ENCODE measurements around the gene MAMLD1. TPM values are rescaled to one million over a fixed set of nuclear protein-coding genes. Genes with fewer than 3 reads are reported as not detected.
"Not testable (repeated sequence)": the region's sequence is repeated elsewhere in the genome, so short reads cannot be mapped to it uniquely, and the experiment has no call there.

The MAMLD1 gene
- total RNA-seq, 1 donor from 2014 or later, result 2.6 TPM

DNA sequence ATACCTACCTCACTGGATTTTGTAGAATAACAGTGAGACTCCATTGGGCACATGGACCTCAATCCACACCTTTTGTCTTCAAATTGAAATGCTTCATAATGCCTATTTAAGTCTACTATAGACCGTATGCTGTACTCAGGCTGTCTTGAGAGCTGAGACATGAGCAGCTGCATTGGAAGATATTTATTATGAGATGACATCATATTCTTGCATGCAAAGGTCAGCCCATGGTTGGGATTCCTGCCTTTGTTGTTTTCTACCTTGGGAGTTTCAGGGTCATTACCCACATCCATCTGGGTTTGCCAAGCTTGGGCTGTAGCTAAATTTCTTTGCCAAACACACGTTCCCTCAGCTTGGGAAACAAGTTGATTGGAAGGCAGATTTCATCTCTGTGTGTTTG, 33.2 kb upstream of the MAMLD1 start:
- H3K4me3 ChIP-seq (ENCODE audit: low read length in 3 of 3), result no peak overlapping the region
- peaks cover 0 to 6% (median 0%) of the 10 kb centered on the region in 3 donors for H3K27me3 ChIP-seq (ENCODE audit: control insufficient read depth in 3 of 3, insufficient read depth in 3 of 3, low read length in 3 of 3)
- H3K27ac ChIP-seq (ENCODE audit: low read depth, low read length), result no peak overlapping the region
- no peak overlapping the region for H3K9ac ChIP-seq (ENCODE audit: low read depth in 1 of 3, low read length in 3 of 3)
- H3K4me1 ChIP-seq (ENCODE audit: control insufficient read depth in 3 of 3, insufficient read depth in 3 of 3, low read length in 3 of 3), result peaks cover 0 to 7% (median 0%) of the 10 kb centered on the region in 3 donors
- no peaks in the 10 kb centered on the region for H3K9me3 ChIP-seq (ENCODE audit: control insufficient read depth in 3 of 3, low read length in 3 of 3)
- H3K36me3 ChIP-seq (ENCODE audit: control insufficient read depth in 3 of 3, insufficient read depth in 3 of 3, low read length in 3 of 3), result no peaks in the 10 kb centered on the region

DNA sequence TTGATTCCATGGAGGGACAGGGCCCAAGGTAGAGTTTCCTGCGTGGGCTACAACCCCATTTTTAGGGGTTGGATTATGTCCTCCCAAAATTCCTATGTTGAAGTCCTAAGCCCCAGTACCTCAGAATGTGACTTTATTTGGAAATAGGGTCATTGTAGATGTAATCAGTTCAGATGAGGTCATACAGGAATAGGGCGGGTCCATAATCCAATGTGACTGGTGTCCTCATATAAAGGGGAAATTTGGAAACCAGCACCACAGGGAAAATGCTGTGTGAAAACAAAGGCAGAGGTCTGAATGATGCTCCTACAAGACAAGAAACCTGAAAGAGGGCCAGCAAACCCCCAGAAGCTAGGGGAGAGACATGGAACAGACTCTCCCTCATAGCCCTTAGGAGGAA, 31.1 kb upstream of the MAMLD1 start:
- no peak overlapping the region for H3K4me3 ChIP-seq (ENCODE audit: low read length in 3 of 3)
- no peak overlapping the region for H3K9ac ChIP-seq (ENCODE audit: low read depth in 1 of 3, low read length in 3 of 3)
- H3K9me3 ChIP-seq (ENCODE audit: control insufficient read depth in 3 of 3, low read length in 3 of 3), result no peaks in the 10 kb centered on the region
- no peaks in the 10 kb centered on the region for H3K36me3 ChIP-seq (ENCODE audit: control insufficient read depth in 3 of 3, insufficient read depth in 3 of 3, low read length in 3 of 3)
- no peak overlapping the region for H3K27ac ChIP-seq (ENCODE audit: low read depth, low read length)
- peaks cover 0 to 7% (median 0%) of the 10 kb centered on the region in 3 donors for H3K4me1 ChIP-seq (ENCODE audit: control insufficient read depth in 3 of 3, insufficient read depth in 3 of 3, low read length in 3 of 3)
- peaks cover 0 to 6% (median 0%) of the 10 kb centered on the region in 3 donors for H3K27me3 ChIP-seq (ENCODE audit: control insufficient read depth in 3 of 3, insufficient read depth in 3 of 3, low read length in 3 of 3)

GRCh38 chrX:150334100-150334499, 29.0 kb upstream of the MAMLD1 start:
- peaks cover 0 to 6% (median 0%) of the 10 kb centered on the region in 3 donors for H3K27me3 ChIP-seq (ENCODE audit: control insufficient read depth in 3 of 3, insufficient read depth in 3 of 3, low read length in 3 of 3)
- H3K4me1 ChIP-seq (ENCODE audit: control insufficient read depth in 3 of 3, insufficient read depth in 3 of 3, low read length in 3 of 3), result peaks cover 0 to 6% (median 0%) of the 10 kb centered on the region in 3 donors
- no peaks in the 10 kb centered on the region for H3K9me3 ChIP-seq (ENCODE audit: control insufficient read depth in 3 of 3, low read length in 3 of 3)
- H3K27ac ChIP-seq (ENCODE audit: low read depth, low read length), result no peak overlapping the region
- no peak overlapping the region for H3K4me3 ChIP-seq (ENCODE audit: low read length in 3 of 3)
- no peak overlapping the region for H3K9ac ChIP-seq (ENCODE audit: low read depth in 1 of 3, low read length in 3 of 3)
- no peaks in the 10 kb centered on the region for H3K36me3 ChIP-seq (ENCODE audit: control insufficient read depth in 3 of 3, insufficient read depth in 3 of 3, low read length in 3 of 3)

DNA sequence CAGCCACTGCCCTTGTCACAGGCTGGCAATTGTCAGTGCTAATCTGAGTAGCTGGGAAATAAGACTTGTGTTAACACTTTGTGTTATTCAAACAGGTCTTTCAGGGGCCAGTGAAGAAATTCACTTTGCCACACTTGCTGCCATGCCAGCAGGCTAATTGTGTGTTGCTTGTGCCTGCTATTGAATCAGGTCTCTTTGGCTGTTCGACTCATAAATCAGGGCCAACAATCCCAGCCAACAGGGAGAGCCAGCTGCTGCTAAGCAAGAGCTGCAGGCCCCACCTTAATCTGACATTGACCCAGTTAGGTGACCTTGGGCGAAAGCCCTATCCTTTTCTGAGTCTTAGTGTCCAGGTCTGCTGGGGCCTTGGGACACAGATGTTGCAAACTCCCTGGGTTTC, 28.1 kb upstream of the MAMLD1 start:
- H3K27ac ChIP-seq (ENCODE audit: low read depth, low read length), result no peak overlapping the region
- no peaks in the 10 kb centered on the region for H3K27me3 ChIP-seq (ENCODE audit: control insufficient read depth in 3 of 3, insufficient read depth in 3 of 3, low read length in 3 of 3)
- H3K9ac ChIP-seq (ENCODE audit: low read depth in 1 of 3, low read length in 3 of 3), result no peak overlapping the region
- H3K9me3 ChIP-seq (ENCODE audit: control insufficient read depth in 3 of 3, low read length in 3 of 3), result no peaks in the 10 kb centered on the region
- no peak overlapping the region for H3K4me3 ChIP-seq (ENCODE audit: low read length in 3 of 3)
- H3K36me3 ChIP-seq (ENCODE audit: control insufficient read depth in 3 of 3, insufficient read depth in 3 of 3, low read length in 3 of 3), result no peaks in the 10 kb centered on the region
- H3K4me1 ChIP-seq (ENCODE audit: control insufficient read depth in 3 of 3, insufficient read depth in 3 of 3, low read length in 3 of 3), result no peaks in the 10 kb centered on the region

- H3K27ac ChIP-seq (ENCODE audit: low read depth, low read length), result no peak overlapping the region
- no peaks in the 10 kb centered on the region for H3K9me3 ChIP-seq (ENCODE audit: control insufficient read depth in 3 of 3, low read length in 3 of 3)
- H3K27me3 ChIP-seq (ENCODE audit: control insufficient read depth in 3 of 3, insufficient read depth in 3 of 3, low read length in 3 of 3), result no peaks in the 10 kb centered on the region
- no peaks in the 10 kb centered on the region for H3K36me3 ChIP-seq (ENCODE audit: control insufficient read depth in 3 of 3, insufficient read depth in 3 of 3, low read length in 3 of 3)
- H3K4me1 ChIP-seq (ENCODE audit: control insufficient read depth in 3 of 3, insufficient read depth in 3 of 3, low read length in 3 of 3), result no peaks in the 10 kb centered on the region
- H3K4me3 ChIP-seq (ENCODE audit: low read length in 3 of 3), result no peak overlapping the region
- H3K9ac ChIP-seq (ENCODE audit: low read depth in 1 of 3, low read length in 3 of 3), result no peak overlapping the region
Observed at GRCh38 chrX:150337026-150337425, 26.1 kb upstream of the MAMLD1 start.

DNA sequence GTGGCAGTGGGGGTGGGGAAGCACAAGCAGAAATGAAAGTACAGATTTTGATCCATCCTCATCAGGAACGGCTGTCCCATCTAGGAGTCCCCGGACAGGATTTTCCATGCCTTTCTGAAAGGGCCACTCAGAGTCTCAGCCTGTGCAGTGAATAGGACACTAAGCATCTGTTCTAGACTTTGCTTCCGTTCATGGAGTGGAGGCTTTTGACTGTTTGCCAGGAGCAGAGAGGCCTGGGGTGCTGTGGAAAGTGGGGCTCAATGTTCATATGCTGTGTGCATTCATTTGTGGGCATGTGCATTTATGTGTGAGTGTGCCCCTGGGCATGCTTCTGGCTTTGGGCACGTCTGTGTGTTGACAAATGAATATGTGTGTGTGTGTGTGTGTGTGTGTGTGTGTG, 25.6 kb upstream of the MAMLD1 start:
- no peaks in the 10 kb centered on the region for H3K4me1 ChIP-seq (ENCODE audit: control insufficient read depth in 3 of 3, insufficient read depth in 3 of 3, low read length in 3 of 3)
- H3K27ac ChIP-seq (ENCODE audit: low read depth, low read length), result no peak overlapping the region
- no peaks in the 10 kb centered on the region for H3K9me3 ChIP-seq (ENCODE audit: control insufficient read depth in 3 of 3, low read length in 3 of 3)
- no peaks in the 10 kb centered on the region for H3K36me3 ChIP-seq (ENCODE audit: control insufficient read depth in 3 of 3, insufficient read depth in 3 of 3, low read length in 3 of 3)
- no peak overlapping the region for H3K9ac ChIP-seq (ENCODE audit: low read depth in 1 of 3, low read length in 3 of 3)
- no peak overlapping the region for H3K4me3 ChIP-seq (ENCODE audit: low read length in 3 of 3)
- no peaks in the 10 kb centered on the region for H3K27me3 ChIP-seq (ENCODE audit: control insufficient read depth in 3 of 3, insufficient read depth in 3 of 3, low read length in 3 of 3)

DNA sequence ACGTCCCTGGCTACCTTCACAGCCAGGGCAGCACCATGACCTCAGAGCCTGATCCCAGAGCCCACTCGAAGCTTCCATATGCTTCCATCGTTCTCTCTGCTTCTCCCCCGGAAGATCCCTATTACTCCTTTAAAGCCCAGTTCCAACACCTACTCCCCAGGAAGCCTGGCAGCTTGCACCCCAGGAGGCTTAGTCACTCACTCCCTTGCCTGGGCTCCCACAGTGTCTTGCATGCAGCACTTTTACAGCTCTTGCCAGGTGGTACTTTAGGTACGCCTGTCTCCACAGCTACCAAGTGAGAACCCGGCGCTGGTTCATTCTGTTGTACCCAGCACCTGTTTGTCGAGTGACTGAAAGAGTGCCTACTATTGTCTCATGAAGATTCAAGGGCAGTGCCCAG, 24.5 kb upstream of the MAMLD1 start:
- Histone ChIP-seq H3K9me3 (ENCODE audit: control insufficient read depth in 3 of 3, low read length in 3 of 3) (no peaks in the 10 kb centered on the region), H3K4me1 (ENCODE audit: control insufficient read depth in 3 of 3, insufficient read depth in 3 of 3, low read length in 3 of 3) (no peaks in the 10 kb centered on the region), H3K27me3 (ENCODE audit: control insufficient read depth in 3 of 3, insufficient read depth in 3 of 3, low read length in 3 of 3) (peaks cover 0 to 3% (median 0%) of the 10 kb centered on the region in 3 donors), H3K9ac (ENCODE audit: low read depth in 1 of 3, low read length in 3 of 3) (no peak overlapping the region), H3K36me3 (ENCODE audit: control insufficient read depth in 3 of 3, insufficient read depth in 3 of 3, low read length in 3 of 3) (no peaks in the 10 kb centered on the region), H3K4me3 (ENCODE audit: low read length in 3 of 3) (no peak overlapping the region), H3K27ac (ENCODE audit: low read depth, low read length) (no peak overlapping the region)

GRCh38 chrX:150339736-150340135, 23.4 kb upstream of the MAMLD1 start:
- Histone ChIP-seq H3K4me3 (ENCODE audit: low read length in 3 of 3) (no peak overlapping the region), H3K9ac (ENCODE audit: low read depth in 1 of 3, low read length in 3 of 3) (no peak overlapping the region), H3K9me3 (ENCODE audit: control insufficient read depth in 3 of 3, low read length in 3 of 3) (no peaks in the 10 kb centered on the region), H3K36me3 (ENCODE audit: control insufficient read depth in 3 of 3, insufficient read depth in 3 of 3, low read length in 3 of 3) (no peaks in the 10 kb centered on the region), H3K27me3 (ENCODE audit: control insufficient read depth in 3 of 3, insufficient read depth in 3 of 3, low read length in 3 of 3) (peaks cover 0 to 3% (median 0%) of the 10 kb centered on the region in 3 donors), H3K4me1 (ENCODE audit: control insufficient read depth in 3 of 3, insufficient read depth in 3 of 3, low read length in 3 of 3) (no peaks in the 10 kb centered on the region), H3K27ac (ENCODE audit: low read depth, low read length) (no peak overlapping the region)

- H3K4me1 ChIP-seq (ENCODE audit: control insufficient read depth in 3 of 3, insufficient read depth in 3 of 3, low read length in 3 of 3); H3K27me3 ChIP-seq (ENCODE audit: control insufficient read depth in 3 of 3, insufficient read depth in 3 of 3, low read length in 3 of 3); H3K9me3 ChIP-seq (ENCODE audit: control insufficient read depth in 3 of 3, low read length in 3 of 3); H3K9ac ChIP-seq (ENCODE audit: low read depth in 1 of 3, low read length in 3 of 3); H3K36me3 ChIP-seq (ENCODE audit: control insufficient read depth in 3 of 3, insufficient read depth in 3 of 3, low read length in 3 of 3); H3K27ac ChIP-seq (ENCODE audit: low read depth, low read length); H3K4me3 ChIP-seq (ENCODE audit: low read length in 3 of 3): not testable (repeated sequence)
Observed at GRCh38 chrX:150340326-150340725, 22.8 kb upstream of the MAMLD1 start.

DNA sequence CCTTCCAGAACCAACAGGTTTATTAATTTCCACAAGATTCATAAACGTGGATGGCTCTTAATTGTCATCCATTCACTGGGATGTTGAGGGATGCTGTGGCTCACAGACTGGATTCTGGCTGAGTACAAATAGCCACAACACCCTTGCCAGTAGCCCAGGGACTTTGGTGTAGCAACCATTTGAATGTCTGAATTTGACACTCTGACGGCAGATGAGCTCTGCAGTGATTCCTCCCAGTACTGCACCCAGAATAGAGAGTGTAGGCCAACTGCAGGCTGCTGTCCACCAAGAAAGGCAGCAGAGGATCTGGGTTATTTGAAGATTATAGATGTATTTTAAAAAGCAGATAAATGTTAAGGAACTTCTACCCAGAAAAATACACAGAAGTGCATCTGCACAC, 15.6 kb upstream of the MAMLD1 start:
- no peak overlapping the region for H3K27ac ChIP-seq (ENCODE audit: low read depth, low read length)
- no peaks in the 10 kb centered on the region for H3K36me3 ChIP-seq (ENCODE audit: control insufficient read depth in 3 of 3, insufficient read depth in 3 of 3, low read length in 3 of 3)
- no peaks in the 10 kb centered on the region for H3K9me3 ChIP-seq (ENCODE audit: control insufficient read depth in 3 of 3, low read length in 3 of 3)
- H3K9ac ChIP-seq (ENCODE audit: low read depth in 1 of 3, low read length in 3 of 3), result no peak overlapping the region
- H3K4me1 ChIP-seq (ENCODE audit: control insufficient read depth in 3 of 3, insufficient read depth in 3 of 3, low read length in 3 of 3), result peaks cover 0 to 8% (median 8%) of the 10 kb centered on the region in 3 donors
- no peak overlapping the region for H3K4me3 ChIP-seq (ENCODE audit: low read length in 3 of 3)
- H3K27me3 ChIP-seq (ENCODE audit: control insufficient read depth in 3 of 3, insufficient read depth in 3 of 3, low read length in 3 of 3), result peaks cover 0 to 7% (median 0%) of the 10 kb centered on the region in 3 donors

- H3K27ac ChIP-seq (ENCODE audit: low read depth, low read length), result no peak overlapping the region
- H3K27me3 ChIP-seq (ENCODE audit: control insufficient read depth in 3 of 3, insufficient read depth in 3 of 3, low read length in 3 of 3), result peaks cover 0 to 4% (median 0%) of the 10 kb centered on the region in 3 donors
- H3K4me1 ChIP-seq (ENCODE audit: control insufficient read depth in 3 of 3, insufficient read depth in 3 of 3, low read length in 3 of 3), result peaks cover 0 to 12% (median 9%) of the 10 kb centered on the region in 3 donors
- no peak overlapping the region for H3K4me3 ChIP-seq (ENCODE audit: low read length in 3 of 3)
- no peaks in the 10 kb centered on the region for H3K9me3 ChIP-seq (ENCODE audit: control insufficient read depth in 3 of 3, low read length in 3 of 3)
- H3K9ac ChIP-seq (ENCODE audit: low read depth in 1 of 3, low read length in 3 of 3), result no peak overlapping the region
- H3K36me3 ChIP-seq (ENCODE audit: control insufficient read depth in 3 of 3, insufficient read depth in 3 of 3, low read length in 3 of 3), result no peaks in the 10 kb centered on the region
Observed at GRCh38 chrX:150348365-150348764, 14.8 kb upstream of the MAMLD1 start.

Measured in skeletal muscle tissue (tissue), 4 donors.